Thyroid gland (tissue), 4 donors: ENCODE data around the gene METTL9.

ENCODE experiments used
- POLR2A ChIP-seq, 2 donors: fragments of 450-650 bp; IDR thresholded peaks; one replicate each; pipeline ENCODE4 v1.6.1; 2017; ENCODE audit warnings: antibody characterized with exemption in 2 of 2, mild to moderate bottlenecking in 2 of 2, moderate library complexity in 1 of 2
- TF ChIP-seq, protein P1 (sequence below), 6 experiments: fragments of 200-600 bp in 3 of 6; fragments of 450-650 bp in 3 of 6; sonication (generic) in 3 of 6; IDR thresholded peaks; one replicate each; pipeline ENCODE4 v1.5.1; 2016 to 2019; ENCODE audit warnings: antibody characterized with exemption in 6 of 6, mild to moderate bottlenecking in 2 of 6, inconsistent platforms in 1 of 6, moderate library complexity in 1 of 6

DNA sequence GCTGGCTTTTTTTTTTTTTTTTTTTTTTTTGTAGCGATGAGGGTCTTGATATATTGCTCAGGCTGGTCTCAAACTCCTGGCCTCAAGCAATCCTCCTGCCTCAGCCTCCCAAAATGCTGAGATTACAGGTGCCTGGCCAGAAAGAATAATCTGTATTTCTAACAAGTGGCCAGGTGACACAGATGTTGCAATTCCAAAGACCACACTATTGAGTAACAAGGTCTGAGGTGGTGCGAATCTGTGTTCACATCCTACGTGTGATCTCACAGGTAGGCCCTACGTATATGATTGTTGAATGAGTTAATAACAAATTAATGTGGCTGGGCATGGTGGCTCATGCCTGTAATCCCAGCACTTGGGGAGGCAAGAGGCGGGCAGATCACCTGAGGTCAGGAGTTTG is 97.7 kb downstream of the METTL9 start:
- TF ChIP-seq POLR2A (IDR thresholded peaks at IDR 0.05) = no peak
- TF ChIP-seq, protein P1, sequence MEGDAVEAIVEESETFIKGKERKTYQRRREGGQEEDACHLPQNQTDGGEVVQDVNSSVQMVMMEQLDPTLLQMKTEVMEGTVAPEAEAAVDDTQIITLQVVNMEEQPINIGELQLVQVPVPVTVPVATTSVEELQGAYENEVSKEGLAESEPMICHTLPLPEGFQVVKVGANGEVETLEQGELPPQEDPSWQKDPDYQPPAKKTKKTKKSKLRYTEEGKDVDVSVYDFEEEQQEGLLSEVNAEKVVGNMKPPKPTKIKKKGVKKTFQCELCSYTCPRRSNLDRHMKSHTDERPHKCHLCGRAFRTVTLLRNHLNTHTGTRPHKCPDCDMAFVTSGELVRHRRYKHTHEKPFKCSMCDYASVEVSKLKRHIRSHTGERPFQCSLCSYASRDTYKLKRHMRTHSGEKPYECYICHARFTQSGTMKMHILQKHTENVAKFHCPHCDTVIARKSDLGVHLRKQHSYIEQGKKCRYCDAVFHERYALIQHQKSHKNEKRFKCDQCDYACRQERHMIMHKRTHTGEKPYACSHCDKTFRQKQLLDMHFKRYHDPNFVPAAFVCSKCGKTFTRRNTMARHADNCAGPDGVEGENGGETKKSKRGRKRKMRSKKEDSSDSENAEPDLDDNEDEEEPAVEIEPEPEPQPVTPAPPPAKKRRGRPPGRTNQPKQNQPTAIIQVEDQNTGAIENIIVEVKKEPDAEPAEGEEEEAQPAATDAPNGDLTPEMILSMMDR (IDR thresholded peaks at IDR 0.05) = no peak
